Liver (tissue), 9 donors: ENCODE data around the gene MYRF. TPM values are rescaled to one million over a fixed set of nuclear protein-coding genes. Genes with fewer than 3 reads are reported as not detected.

Source experiments
- DNase-seq: peaks from one replicate; pipeline ENCODE4 v3.0.0-alpha.2; 2017; ENCODE audit warnings: low spot score
- H3K27ac ChIP-seq, 2 donors: one replicate each; pipeline ENCODE4 v1.7.0; 2013; ENCODE audit warnings: inconsistent platforms in 2 of 2, low read length in 2 of 2, control low read depth in 1 of 2, low read depth in 1 of 2, mild to moderate bottlenecking in 1 of 2
- H3K27me3 ChIP-seq, 4 donors: one replicate each; pipeline versions ENCODE4 v1.6.1 to v1.7.0; 2013; ENCODE audit warnings: low read length in 3 of 4, inconsistent platforms in 1 of 4, mild to moderate bottlenecking in 1 of 4, moderate library complexity in 1 of 4; ENCODE audit not compliant: control insufficient read depth in 4 of 4, insufficient read depth in 4 of 4
- H3K36me3 ChIP-seq, 4 donors: one replicate each; pipeline versions ENCODE4 v1.6.1 to v1.7.0; 2013; ENCODE audit warnings: low read length in 3 of 4, mild to moderate bottlenecking in 3 of 4, low read depth in 1 of 4, moderate library complexity in 1 of 4; ENCODE audit not compliant: control insufficient read depth in 4 of 4, insufficient read depth in 3 of 4
- H3K4me1 ChIP-seq, 4 donors: one replicate each; pipeline versions ENCODE4 v1.6.1 to v1.7.0; 2013; ENCODE audit warnings: low read length in 3 of 4, mild to moderate bottlenecking in 3 of 4, moderate library complexity in 1 of 4; ENCODE audit not compliant: control insufficient read depth in 4 of 4, insufficient read depth in 4 of 4
- H3K4me3 ChIP-seq, 3 donors: one replicate each; pipeline versions ENCODE4 v1.6.1 to v1.7.0; 2013; ENCODE audit warnings: low read length in 3 of 3, control low read depth in 1 of 3, low read depth in 1 of 3, mild to moderate bottlenecking in 1 of 3
- H3K9ac ChIP-seq, 2 donors: one replicate each; pipeline ENCODE4 v1.7.0; 2013; ENCODE audit warnings: low read length in 2 of 2, mild to moderate bottlenecking in 2 of 2, moderate library complexity in 2 of 2, control low read depth in 1 of 2, low read depth in 1 of 2
- H3K9me3 ChIP-seq, 4 donors: one replicate each; pipeline versions ENCODE4 v1.6.1 to v1.7.0; 2013; ENCODE audit warnings: low read length in 3 of 4; ENCODE audit not compliant: control insufficient read depth in 4 of 4
- ATF3 ChIP-seq: IDR thresholded peaks from 2 replicates; pipeline ENCODE4 v1.6.1; 2016; ENCODE audit warnings: antibody characterized with exemption
- CTCF ChIP-seq: fragments of 150-350 bp; IDR thresholded peaks from 2 replicates; pipeline ENCODE4 v1.5.1; 2017; ENCODE audit warnings: improper control_type of control experiment, low read depth, low read length; ENCODE audit not compliant: missing input control
- EGR1 ChIP-seq, 2 donors: IDR thresholded peaks; 2 replicates each; pipeline ENCODE4 v1.6.1; 2016 to 2018; ENCODE audit warnings: antibody characterized with exemption in 2 of 2, low read depth in 2 of 2
- FOXA1 ChIP-seq: IDR thresholded peaks from 2 replicates; pipeline ENCODE4 v1.6.1; 2016; ENCODE audit warnings: antibody characterized with exemption
- FOXA2 ChIP-seq: IDR thresholded peaks from 2 replicates; pipeline ENCODE4 v1.6.1; 2016; ENCODE audit warnings: antibody characterized with exemption
- GABPA ChIP-seq, 2 donors: IDR thresholded peaks in 1 of 2; conservative IDR thresholded peaks in 1 of 2; 2 replicates each; pipeline ENCODE4 v1.6.1; 2016; ENCODE audit warnings: antibody characterized with exemption in 2 of 2, mild to moderate bottlenecking in 1 of 2, moderate library complexity in 1 of 2
- HNF4A ChIP-seq, 2 donors: conservative IDR thresholded peaks; 2 replicates each; pipeline ENCODE4 v1.6.1; 2016; ENCODE audit warnings: antibody characterized with exemption in 2 of 2, mild to moderate bottlenecking in 2 of 2
- HNF4G ChIP-seq: IDR thresholded peaks from 2 replicates; pipeline ENCODE4 v1.6.1; 2016; ENCODE audit warnings: antibody characterized with exemption
- JUND ChIP-seq, 2 donors: IDR thresholded peaks; 2 replicates each; pipeline ENCODE4 v1.6.1; 2016; ENCODE audit warnings: antibody characterized with exemption in 2 of 2
- MAX ChIP-seq: IDR thresholded peaks from 2 replicates; pipeline ENCODE4 v1.6.1; 2016; ENCODE audit warnings: antibody characterized with exemption
- NR2F2 ChIP-seq: IDR thresholded peaks from 2 replicates; pipeline ENCODE4 v1.6.1; 2016; ENCODE audit warnings: antibody characterized with exemption
- RAD21 ChIP-seq, 2 donors: IDR thresholded peaks; 2 replicates each; pipeline ENCODE4 v1.6.1; 2016; ENCODE audit warnings: antibody characterized with exemption in 2 of 2, mild to moderate bottlenecking in 2 of 2
- REST ChIP-seq: IDR thresholded peaks from 2 replicates; pipeline ENCODE4 v1.6.1; 2016; ENCODE audit warnings: antibody characterized with exemption, mild to moderate bottlenecking
- RXRA ChIP-seq, 2 donors: IDR thresholded peaks; 2 replicates each; pipeline ENCODE4 v1.6.1; 2017 to 2018; ENCODE audit warnings: antibody characterized with exemption in 2 of 2, mild to moderate bottlenecking in 1 of 2
- SP1 ChIP-seq: IDR thresholded peaks from 2 replicates; pipeline ENCODE4 v1.6.1; 2018; ENCODE audit warnings: antibody characterized with exemption, mild to moderate bottlenecking
- TAF1 ChIP-seq: conservative IDR thresholded peaks from 2 replicates; pipeline ENCODE4 v1.6.1; 2016; ENCODE audit warnings: antibody characterized with exemption, mild to moderate bottlenecking
- YY1 ChIP-seq: IDR thresholded peaks from 2 replicates; pipeline ENCODE4 v1.6.1; 2016; ENCODE audit warnings: antibody characterized with exemption, mild to moderate bottlenecking
- ZBTB33 ChIP-seq: IDR thresholded peaks from 2 replicates; pipeline ENCODE4 v1.6.1; 2016; ENCODE audit warnings: antibody characterized with exemption
- WGBS: extraction: QIAGEN DNeasy Blood & Tissue Kit; methylation state at CpG from one replicate; pipeline ENCODE4 v1.1.7; 2013; 5-methylcytosine and 5-hydroxymethylcytosine counted together
- polyA plus RNA-seq, 2 donors: library from polyadenylated mRNA; stranded (reverse) in 1 of 2; unstranded in 1 of 2; fragments of 200-250 nt in 1 of 2; fragments of >200 nt in 1 of 2; fragmentation: Nextera tagmentation in 1 of 2; extraction: Ambion mirVana in 1 of 2; gene quantifications; one replicate each; pipeline versions ENCODE4 v1.2.1 to v1.2.3, GENCODE V29; 2013 to 2015
- total RNA-seq, 2 donors: library from RNA; depleted of rRNA; stranded (reverse); fragments of >200 nt; gene quantifications; one replicate each; pipeline ENCODE4 v1.2.3, GENCODE V29; 2014
- donor health status: healthy.
- donor health status: healthy.
- donor health status: healthy.
- donor health status: healthy.
- donor health status: healthy.

Gene MYRF
- total and polyA plus RNA-seq, 4 donors = 3.5 to 6.5 (median 4.4) TPM

GRCh38 chr11:61713464-61713863 is 39.0 kb upstream of the MYRF start (continued):
- TF ChIP-seq ZBTB33 (no peak), HNF4A (conservative IDR thresholded peaks at IDR 0.05) (no peak), HNF4G (no peak), NR2F2 (no peak), YY1 (no peak), FOXA1 (no peak), FOXA2 (no peak), RXRA (IDR thresholded peaks at IDR 0.05) (no peak), RAD21 (IDR thresholded peaks at IDR 0.05) (no peak), ATF3 (no peak)

GRCh38 chr11:61713906-61714305 is 38.5 kb upstream of the MYRF start:
- no peak overlapping the region for H3K9ac ChIP-seq
- no peak for TF ChIP-seq HNF4A (conservative IDR thresholded peaks at IDR 0.05)
- no peak overlapping the region for H3K27ac ChIP-seq
- no peaks in the 10 kb centered on the region for H3K4me1 ChIP-seq
- H3K36me3 ChIP-seq = no peaks in the 10 kb centered on the region
- WGBS = 71% methylated on average over 5 of the region's 5 CpGs
- H3K27me3 ChIP-seq = no peaks in the 10 kb centered on the region
- DNase-seq = no peak
- no peaks in the 10 kb centered on the region for H3K9me3 ChIP-seq
- no peak overlapping the region for H3K4me3 ChIP-seq

- Histone ChIP-seq H3K9me3 (no peaks in the 10 kb centered on the region), H3K4me1 (no peaks in the 10 kb centered on the region), H3K9ac (no peak overlapping the region), H3K27me3 (no peaks in the 10 kb centered on the region), H3K27ac (no peak overlapping the region), H3K36me3 (no peaks in the 10 kb centered on the region), H3K4me3 (no peak overlapping the region)
- 83% methylated on average over 6 of the region's 6 CpGs for WGBS
- TF ChIP-seq YY1 (no peak), CTCF (no peak), TAF1 (no peak), REST (no peak), ZBTB33 (no peak), GABPA (IDR thresholded peaks at IDR 0.05 in 1 of 2, conservative IDR thresholded peaks at IDR 0.05 in 1 of 2) (no peak), HNF4G (no peak), NR2F2 (no peak), FOXA2 (no peak), EGR1 (IDR thresholded peaks at IDR 0.05; ENCODE audit: low read depth in 2 of 2) (no peak), MAX (no peak), JUND (IDR thresholded peaks at IDR 0.05) (no peak), RAD21 (IDR thresholded peaks at IDR 0.05) (no peak), RXRA (IDR thresholded peaks at IDR 0.05) (no peak), SP1 (no peak), FOXA1 (no peak), HNF4A (conservative IDR thresholded peaks at IDR 0.05) (no peak), ATF3 (no peak)
- DNase-seq = no peak
Measured at GRCh38 chr11:61714316-61714715, 38.1 kb upstream of the MYRF start.
